GM15510 (cell line): Measurements from ENCODE around the gene SLX4.

Source experiments
- POLR2A ChIP-seq: IDR thresholded peaks from 3 replicates; pipeline ENCODE4 v1.6.1; 2011; ENCODE audit warnings: borderline replicate concordance; ENCODE audit not compliant: insufficient read length; ENCODE audit errors: extremely low read depth

The SLX4 gene

DNA sequence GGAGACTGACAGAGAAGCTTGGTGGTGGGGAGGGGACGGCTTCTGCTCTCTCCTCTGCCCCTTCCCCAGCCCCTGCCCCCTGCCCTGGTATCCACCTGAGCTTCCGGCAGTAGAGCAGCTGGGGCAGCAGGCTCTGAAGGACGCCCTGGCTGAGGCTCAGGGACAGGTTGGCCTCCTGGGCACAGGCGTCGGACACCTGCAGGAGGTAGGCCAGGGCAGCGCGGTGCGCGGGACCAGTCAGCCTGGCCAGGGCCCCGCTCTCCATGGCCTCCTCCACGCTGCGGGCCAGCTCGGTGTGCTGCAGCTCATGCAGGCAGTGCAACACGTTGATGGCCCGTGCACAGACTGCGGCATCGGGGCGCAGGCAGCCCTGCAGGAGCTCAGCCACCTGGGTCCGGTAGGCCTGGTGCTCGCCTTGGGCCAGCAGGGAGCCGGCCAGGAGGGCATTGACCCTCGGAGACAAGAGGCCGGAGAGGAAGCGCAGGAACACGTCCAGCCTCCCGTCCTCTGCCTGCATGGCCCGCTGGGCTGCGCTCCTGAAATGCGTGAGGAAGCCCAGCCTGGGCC, 48.4 kb downstream of the SLX4 start:
- TF ChIP-seq POLR2A, result no peak

DNA sequence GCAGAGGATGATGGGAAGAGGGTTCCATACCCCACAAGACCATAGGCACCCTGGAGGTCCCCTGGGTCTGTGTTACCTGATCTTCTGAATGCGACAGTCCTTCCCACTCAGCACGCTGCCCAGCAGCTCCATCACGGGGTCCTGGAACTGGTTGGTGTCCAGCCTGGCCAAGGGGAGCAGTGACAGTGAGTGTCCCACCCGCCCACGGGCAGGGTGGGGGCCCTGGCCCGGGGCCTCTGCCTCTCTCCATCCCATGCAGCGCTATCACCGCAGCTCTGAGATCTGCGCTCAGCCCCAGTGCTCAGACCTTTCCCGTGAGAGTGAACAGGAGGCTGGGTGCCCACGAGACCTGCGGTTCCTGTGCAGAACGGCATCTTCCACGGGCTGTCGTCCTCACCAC, 49.8 kb downstream of the SLX4 start:
- TF ChIP-seq POLR2A, result no peak

DNA sequence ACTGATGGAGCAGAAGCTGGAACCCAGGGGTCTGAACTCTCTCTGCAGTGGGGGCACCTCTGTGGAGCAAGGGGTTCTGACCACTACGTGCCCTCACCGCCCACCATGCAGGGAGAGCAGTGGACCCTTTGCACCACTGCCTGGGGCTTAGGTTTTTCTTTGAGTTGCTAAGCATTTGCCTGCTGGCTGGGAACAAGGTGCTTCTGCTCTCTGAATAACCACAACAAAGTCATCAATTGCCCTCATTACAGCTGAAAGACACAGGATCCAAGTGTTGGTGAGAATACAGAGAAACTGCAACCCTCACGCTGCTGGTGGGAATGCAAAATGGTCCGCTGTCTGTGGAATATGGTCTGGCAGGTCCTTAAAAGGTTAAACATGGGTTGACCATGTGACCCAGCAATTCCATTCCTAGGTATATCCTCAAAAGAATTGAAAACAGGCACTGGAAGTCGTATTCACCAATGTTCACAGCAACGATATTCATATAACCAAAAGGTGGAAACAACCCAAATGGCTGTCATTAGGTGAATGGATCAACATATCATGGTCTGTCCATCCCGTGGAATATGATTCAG, 57.0 kb downstream of the SLX4 start:
- TF ChIP-seq POLR2A, result no peak

DNA sequence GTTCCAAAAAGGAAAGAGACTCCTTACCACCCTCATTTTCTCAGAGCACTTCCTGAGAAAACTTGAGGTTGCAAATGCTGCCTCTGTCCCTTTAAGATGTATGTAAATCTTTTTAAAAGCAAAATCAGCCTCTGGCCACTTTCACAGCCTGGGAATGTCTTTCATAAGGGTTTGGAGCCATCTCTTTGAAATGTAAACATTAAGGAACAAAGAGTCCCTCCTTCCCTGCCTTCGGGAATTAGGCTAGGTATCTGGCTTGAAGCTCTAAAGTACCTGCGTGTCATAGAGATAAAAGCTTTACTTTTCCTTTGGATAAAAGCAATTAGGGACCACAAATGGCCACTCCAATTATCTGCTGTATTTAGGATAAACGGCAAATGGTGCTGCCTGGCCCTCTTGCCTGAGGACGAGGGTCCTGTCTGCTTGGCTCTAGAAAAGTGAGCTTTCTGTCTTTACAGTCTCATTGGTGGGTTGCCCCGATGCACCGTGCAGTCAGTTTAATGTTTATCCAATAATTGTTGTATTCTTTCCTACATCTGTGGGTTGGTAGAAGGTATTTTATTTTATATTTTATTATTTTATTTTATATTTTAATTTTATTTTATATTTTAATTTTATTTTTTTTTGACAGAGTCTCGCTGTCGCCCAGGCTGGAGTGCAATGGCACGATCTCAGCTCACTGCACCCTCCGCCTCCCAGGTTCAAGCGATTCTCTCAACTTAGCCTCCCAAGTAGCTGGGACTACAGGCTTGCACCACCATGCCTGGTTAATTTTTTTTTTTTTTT, 58.1 kb downstream of the SLX4 start:
- no peak for TF ChIP-seq POLR2A

DNA sequence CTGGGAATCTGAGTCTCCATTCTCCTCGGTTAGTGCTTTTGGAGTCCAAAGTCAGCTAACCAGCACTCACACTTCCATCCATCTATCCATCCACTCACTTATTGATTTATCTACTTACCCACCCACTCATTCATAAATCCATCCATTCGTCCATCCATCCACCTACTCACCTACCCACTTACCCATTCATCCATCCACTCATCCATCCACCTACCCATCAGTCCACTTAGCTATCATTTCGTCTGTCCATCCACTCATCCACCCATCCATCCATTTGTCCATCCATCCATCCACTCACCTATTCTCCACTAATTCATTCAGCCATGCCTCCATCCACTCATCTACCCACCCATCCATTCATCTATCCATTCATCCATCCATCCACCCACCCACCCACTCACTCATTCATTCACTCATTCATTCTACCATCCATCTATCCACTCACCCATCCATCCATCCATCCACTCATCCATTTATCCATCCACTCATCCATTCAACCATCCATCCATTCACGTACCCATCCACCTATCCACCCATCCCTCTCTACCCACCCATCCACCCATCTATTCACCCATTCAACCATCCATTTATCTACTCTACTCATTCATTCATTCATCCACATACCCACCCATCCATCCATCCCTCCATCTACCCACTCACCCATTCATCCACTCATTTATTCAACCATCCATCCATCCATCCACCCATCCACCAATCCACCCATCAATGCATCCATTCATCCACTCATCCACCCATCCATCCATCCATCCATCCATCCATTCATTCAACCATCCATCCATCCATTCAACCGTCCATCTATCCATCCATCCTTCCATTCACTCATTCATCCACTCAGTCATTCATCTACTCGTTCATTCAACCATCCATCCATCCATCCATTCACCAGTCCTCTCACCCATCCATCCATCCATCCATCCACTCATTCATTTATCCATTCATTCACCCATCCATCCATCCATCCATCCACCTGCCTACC, 60.3 kb downstream of the SLX4 start:
- TF ChIP-seq POLR2A, result no peak

DNA sequence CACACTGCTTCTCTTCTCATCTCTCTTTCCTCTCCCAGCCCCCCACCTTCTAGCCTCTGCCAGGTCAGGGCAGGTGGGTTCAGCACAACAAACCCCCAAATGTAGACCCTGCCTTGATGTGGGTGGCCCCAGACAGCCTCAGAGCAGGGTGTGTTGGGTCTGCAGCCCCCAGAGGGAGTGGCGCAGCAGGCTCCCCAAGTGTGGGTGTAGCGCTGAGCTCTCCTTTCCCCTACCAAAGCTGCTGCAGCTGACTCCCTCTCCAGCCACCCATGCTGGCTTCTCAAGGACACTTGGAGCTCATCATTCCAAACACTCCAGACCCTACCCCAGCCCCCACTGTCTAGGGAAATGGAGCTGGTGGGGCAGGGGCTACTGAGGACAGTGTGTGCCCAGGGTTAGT, 61.5 kb downstream of the SLX4 start:
- TF ChIP-seq POLR2A, result no peak

DNA sequence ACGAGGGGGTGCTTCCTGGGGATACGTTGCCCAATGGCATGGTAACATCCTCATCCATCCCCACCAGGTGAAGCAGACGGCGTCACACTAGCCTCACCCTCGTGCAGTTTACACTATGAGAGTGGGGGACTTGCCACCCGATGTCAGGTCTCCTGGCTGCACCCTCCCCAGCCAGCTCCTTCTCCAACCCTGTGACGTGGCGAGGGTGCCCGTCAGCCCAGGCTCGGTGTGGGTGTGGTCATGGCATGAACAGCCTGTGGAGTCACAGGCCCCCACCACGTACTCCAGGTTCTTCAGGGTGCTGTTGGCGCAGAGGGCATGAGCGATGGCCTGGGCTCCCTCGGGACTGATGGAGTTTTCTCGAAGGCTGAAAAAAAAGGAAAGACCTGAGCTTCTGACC, 62.5 kb downstream of the SLX4 start:
- TF ChIP-seq POLR2A, result no peak

DNA sequence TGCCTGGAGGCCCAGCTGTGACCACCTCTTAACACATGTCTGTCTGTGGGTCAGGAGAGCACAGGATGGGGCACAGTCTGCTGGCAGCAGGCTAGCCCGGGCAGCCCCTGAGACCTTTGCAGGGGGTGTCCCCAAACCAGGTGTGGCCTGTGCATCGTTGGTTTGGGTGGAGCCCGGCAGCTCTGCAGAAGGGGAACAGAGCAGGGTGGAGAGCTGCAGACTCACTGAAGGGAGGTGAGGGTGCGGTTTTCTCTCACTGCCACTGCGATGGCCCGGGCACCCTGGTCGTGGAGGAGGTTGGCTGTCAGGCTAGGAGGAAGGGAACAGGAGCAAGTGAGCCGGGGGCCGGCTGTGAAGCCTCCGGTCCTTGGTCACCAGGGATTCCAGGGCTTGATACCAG, 63.0 kb downstream of the SLX4 start:
- TF ChIP-seq POLR2A, result no peak

DNA sequence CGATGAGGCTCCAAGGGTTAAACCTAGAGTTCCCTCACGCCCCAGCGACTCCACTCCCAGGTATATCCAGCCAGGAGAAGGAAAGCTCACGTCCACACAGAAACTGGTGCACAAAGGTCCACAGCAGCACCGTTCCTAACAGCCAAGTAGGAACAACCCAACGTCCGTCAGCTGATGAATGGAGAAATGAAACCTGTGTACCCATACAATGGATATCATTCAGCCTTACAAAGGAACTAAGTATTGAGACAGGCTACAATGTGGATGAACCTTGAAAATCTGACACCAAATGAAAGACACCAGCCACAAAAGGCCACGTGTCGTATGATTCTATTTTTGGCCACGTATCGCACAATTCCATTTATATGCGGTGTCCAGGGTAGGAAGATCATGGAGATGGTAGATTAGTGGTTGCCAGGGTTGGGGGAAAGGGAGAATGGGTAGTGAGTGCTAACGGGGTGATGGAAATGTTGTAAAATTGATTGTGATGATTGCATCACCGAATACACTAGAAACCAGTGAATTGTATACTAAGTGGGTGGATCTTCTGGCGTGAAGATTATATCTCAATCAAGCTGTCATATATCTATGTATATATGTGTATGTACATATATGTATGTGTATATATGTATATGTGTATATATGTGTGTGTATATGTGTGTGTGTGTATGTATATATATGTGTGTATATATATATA, 64.3 kb downstream of the SLX4 start:
- TF ChIP-seq POLR2A, result no peak

DNA sequence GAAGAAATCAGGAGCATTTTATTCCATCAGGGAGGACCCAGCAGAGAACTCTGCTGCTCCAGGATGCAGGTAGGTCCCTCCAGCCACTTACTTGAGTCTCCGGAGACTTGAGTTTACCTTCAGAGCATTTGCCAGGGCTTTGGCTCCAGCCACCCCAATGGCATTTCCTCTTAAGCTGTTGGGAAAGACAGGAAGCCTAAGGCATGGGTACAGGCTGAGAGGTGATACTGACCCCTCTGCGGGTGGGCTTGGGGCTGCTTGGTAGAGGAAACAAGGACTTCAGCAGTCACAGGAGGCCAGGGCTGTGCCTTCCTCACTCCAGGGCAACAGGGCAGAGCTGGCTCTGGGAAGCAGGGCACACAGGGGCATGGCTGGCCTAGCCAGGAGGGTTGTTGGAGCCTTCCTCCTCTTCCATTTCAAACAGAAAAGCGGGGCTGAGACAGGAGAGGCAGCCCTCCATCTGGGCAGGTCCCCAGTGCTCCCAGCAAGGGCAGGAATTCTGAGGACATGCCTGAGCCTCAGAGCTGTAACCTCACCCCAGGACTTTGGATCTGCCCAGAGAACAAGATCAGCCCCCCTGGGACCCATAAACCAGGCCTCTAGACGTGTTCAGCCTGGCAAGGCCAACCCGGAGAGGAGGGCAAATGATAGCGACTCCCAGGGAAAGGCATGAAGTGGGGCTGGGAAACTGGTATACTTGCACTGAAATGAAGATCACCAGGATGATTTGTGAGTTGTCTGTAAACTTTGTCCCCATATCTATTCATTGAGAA, 68.6 kb downstream of the SLX4 start:
- no peak for TF ChIP-seq POLR2A

DNA sequence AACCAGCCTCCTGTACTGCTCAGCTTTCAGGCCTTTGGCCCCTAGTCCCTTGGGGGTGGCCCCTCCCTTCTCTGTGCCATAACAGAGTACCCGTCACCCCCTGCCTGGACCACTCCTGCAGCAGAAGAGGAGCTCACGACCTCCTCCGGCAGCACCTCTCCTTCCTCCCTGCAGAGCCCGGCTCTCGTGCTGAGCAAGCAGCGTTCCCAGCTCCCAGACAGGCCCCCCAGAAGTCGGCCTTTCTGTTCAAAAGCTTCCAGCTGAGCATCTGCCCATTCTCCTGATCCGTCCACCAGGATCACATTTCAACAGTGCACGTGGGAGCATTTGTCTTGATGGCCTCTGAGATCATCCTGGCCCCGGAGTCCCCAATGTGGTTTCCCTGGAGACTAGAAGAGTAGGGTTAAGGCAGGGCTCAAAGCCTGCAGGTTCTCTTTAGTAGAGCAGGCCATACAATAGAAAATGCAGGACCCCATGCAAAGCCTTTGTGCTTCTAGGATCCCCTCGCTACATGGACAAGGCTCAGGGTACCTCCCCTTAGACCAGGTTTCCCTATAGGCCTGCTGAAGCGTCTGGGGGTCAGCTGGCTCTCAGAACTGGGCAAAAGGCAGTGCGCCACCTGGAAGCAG, 69.8 kb downstream of the SLX4 start:
- no peak for TF ChIP-seq POLR2A

DNA sequence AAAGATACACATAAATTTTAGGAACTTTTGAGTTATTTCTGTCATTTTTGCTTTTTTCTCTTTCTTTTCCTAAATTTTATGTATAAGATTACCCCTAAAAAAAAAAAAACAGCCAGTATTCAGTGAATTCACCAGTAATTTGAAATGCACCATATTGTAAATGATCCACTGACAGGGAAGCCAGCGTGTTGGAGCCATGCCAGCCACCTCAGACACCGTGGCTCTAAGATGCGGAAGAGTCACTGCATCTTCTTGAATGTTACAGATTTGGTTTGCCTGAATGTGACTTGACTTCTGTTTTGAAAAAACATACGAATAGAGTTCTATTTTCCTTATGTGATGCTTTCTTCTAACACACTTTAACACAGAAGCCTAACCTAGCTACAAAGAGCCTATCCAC, 73.2 kb downstream of the SLX4 start:
- no peak for TF ChIP-seq POLR2A

DNA sequence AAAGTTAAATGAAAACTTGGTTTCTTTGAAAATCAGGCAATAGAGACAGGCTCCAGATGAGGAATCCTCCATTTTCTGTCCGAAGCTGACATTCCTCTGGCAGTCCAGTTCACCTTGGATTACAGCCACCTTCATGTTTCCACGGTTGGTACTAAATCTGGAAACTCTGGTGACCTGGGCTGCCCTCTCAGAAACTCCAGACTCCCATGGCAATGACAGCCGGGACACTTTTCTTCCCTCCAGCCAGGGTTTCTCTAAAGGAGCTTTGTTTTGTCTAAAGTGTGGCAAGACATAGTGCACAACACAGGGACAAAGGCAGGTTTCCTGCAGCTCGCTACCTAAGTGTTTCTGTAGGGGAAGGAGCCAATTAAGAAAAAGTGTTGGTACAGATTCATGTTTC, 74.6 kb downstream of the SLX4 start:
- no peak for TF ChIP-seq POLR2A

DNA sequence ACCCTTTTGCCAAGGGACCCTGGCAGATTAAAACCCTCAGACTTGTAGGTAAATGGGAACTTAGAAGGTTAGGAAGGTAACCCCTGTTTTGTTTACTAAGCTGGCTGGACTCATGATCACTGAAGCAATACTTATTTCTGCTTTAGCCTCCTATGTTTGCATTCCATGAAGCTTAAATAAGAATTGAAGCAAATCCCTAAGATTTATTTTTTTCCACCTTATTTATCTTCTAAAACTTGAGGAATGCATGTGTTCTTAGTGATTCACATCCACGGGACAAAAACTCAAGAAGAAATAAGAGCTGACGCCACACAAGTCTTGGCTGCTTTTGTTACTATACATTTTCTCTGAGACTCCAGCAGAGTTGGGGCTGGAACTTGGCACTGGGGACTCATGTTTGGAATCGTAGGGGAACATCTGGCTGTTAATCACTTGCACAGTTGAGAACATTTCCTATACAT, 75.1 kb downstream of the SLX4 start:
- TF ChIP-seq POLR2A, result no peak

DNA sequence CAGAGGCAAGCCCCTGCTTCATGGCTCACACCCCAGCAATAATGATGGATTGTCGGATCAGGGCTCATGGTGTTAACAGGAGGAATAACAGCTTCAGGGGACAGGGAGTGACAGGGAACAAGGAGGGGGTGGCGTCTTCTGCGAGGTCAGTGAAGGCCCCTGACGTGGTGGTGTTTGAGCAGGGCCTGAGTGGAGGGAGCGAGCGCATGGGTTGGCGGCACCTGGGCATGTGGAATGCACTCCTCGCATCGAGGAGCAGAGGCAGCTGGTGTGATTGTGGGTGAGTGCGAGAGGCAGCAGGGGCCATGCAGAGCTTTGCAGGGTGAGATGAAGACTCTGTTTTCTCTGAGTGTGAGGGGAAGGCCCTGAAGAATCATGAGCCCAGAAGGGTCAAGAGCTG, 77.3 kb downstream of the SLX4 start:
- TF ChIP-seq POLR2A, result no peak
